ENCODE data around the gene PNO1.

GRCh38 chr2:68195096-68195495, 37.4 kb downstream of the PNO1 start:
- TF ChIP-seq CTCF (conservative IDR thresholded peaks at IDR 0.05; ENCODE audit: low read depth in 2 of 2) (no peak), EZH2 (IDR thresholded peaks at IDR 0.05; ENCODE audit: low read depth, unreplicated experiment) (no peak), POLR2AphosphoS5 (IDR thresholded peaks at IDR 0.05; ENCODE audit: low read depth) (no peak), CREB1 (CRISPR knock-in tag; IDR thresholded peaks at IDR 0.05; ENCODE audit: low read depth) (no peak), STAT1 (IDR thresholded peaks at IDR 0.05; ENCODE audit: unreplicated experiment) (no peak), JUNB (IDR thresholded peaks at IDR 0.05; ENCODE audit: unreplicated experiment) (no peak), EZH2phosphoT487 (IDR thresholded peaks at IDR 0.05; ENCODE audit: unreplicated experiment) (no peak), NANOG (IDR thresholded peaks at IDR 0.05; ENCODE audit: borderline replicate concordance) (no peak), ZNF331 (CRISPR knock-in tag; IDR thresholded peaks at IDR 0.05; ENCODE audit: low read depth) (no peak), ZNF114 (CRISPR knock-in tag; IDR thresholded peaks at IDR 0.05) (no peak), ETS1 (IDR thresholded peaks at IDR 0.05) (no peak)
- TF ChIP-seq, protein P1, sequence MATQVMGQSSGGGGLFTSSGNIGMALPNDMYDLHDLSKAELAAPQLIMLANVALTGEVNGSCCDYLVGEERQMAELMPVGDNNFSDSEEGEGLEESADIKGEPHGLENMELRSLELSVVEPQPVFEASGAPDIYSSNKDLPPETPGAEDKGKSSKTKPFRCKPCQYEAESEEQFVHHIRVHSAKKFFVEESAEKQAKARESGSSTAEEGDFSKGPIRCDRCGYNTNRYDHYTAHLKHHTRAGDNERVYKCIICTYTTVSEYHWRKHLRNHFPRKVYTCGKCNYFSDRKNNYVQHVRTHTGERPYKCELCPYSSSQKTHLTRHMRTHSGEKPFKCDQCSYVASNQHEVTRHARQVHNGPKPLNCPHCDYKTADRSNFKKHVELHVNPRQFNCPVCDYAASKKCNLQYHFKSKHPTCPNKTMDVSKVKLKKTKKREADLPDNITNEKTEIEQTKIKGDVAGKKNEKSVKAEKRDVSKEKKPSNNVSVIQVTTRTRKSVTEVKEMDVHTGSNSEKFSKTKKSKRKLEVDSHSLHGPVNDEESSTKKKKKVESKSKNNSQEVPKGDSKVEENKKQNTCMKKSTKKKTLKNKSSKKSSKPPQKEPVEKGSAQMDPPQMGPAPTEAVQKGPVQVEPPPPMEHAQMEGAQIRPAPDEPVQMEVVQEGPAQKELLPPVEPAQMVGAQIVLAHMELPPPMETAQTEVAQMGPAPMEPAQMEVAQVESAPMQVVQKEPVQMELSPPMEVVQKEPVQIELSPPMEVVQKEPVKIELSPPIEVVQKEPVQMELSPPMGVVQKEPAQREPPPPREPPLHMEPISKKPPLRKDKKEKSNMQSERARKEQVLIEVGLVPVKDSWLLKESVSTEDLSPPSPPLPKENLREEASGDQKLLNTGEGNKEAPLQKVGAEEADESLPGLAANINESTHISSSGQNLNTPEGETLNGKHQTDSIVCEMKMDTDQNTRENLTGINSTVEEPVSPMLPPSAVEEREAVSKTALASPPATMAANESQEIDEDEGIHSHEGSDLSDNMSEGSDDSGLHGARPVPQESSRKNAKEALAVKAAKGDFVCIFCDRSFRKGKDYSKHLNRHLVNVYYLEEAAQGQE (IDR thresholded peaks at IDR 0.05; ENCODE audit: unreplicated experiment) = no peak
